ENCODE data around the gene PSME1.

PSME1 gene

GRCh38 chr14:24135834-24136683 lies at the start of gene PSME1:
Gene PSME1, plus strand, starts transcription at chr14:24136194. Its CDS starts 69 bp downstream, at chr14:24136263.
- DNase-seq (ENCODE audit: low spot score) = peak; percentile 95

GRCh38 chr14:24087004-24087403 lies 49.0 kb upstream of the PSME1 start:
- DNase-seq (ENCODE audit: low spot score) = no peak

- no peak for DNase-seq (ENCODE audit: low spot score)
Measured at GRCh38 chr14:24088095-24088494, 47.9 kb upstream of the PSME1 start.

GRCh38 chr14:24089890-24090289 lies 46.1 kb upstream of the PSME1 start:
- no peak for DNase-seq (ENCODE audit: low spot score)

GRCh38 chr14:24092110-24092504 lies 43.9 kb upstream of the PSME1 start:
- no peak for DNase-seq (ENCODE audit: low spot score)

GRCh38 chr14:24092505-24093206 lies 43.3 kb upstream of the PSME1 start:
- no peak for DNase-seq (ENCODE audit: low spot score)

- DNase-seq (ENCODE audit: low spot score) = no peak
Measured at GRCh38 chr14:24093207-24093900, 42.6 kb upstream of the PSME1 start.

GRCh38 chr14:24093901-24094840 lies 41.8 kb upstream of the PSME1 start, which contains the start of gene PCK2:
Gene PCK2, plus strand, starts transcription at chr14:24094311. Its CDS starts 95 bp downstream, at chr14:24094406.
- DNase-seq (ENCODE audit: low spot score) = peak; percentile 89

GRCh38 chr14:24094841-24095270 lies 41.1 kb upstream of the PSME1 start:
- DNase-seq (ENCODE audit: low spot score) = peak; percentile 30

GRCh38 chr14:24095271-24096068 lies 40.5 kb upstream of the PSME1 start:
- DNase-seq (ENCODE audit: low spot score) = peak; percentile 87

- DNase-seq (ENCODE audit: low spot score) = no peak
Measured at GRCh38 chr14:24096545-24097181, 39.3 kb upstream of the PSME1 start.

- no peak for DNase-seq (ENCODE audit: low spot score)
Measured at GRCh38 chr14:24098229-24098926, 37.6 kb upstream of the PSME1 start.

- DNase-seq (ENCODE audit: low spot score) = no peak
Measured at GRCh38 chr14:24098927-24099813, 36.8 kb upstream of the PSME1 start.

- no peak for DNase-seq (ENCODE audit: low spot score)
Measured at GRCh38 chr14:24100197-24100981, 35.6 kb upstream of the PSME1 start.

GRCh38 chr14:24100982-24101494 lies 35.0 kb upstream of the PSME1 start:
- DNase-seq (ENCODE audit: low spot score) = no peak

GRCh38 chr14:24102357-24103048 lies 33.5 kb upstream of the PSME1 start:
- DNase-seq (ENCODE audit: low spot score) = no peak

GRCh38 chr14:24103451-24103850 lies 32.5 kb upstream of the PSME1 start:
- DNase-seq (ENCODE audit: low spot score) = no peak

Measured in hematopoietic multipotent progenitor cell treated with erythropoietin and hydrocortisone succinate and interleukin-3 and kit ligand, for 15 days (in vitro differentiated cells).